Measurements from ENCODE around the gene GNG12. TPM values are rescaled to one million over a fixed set of nuclear protein-coding genes. Genes with fewer than 3 reads are reported as not detected.

GNG12 gene
- total RNA-seq, 1 experiment from 2014 or later: 70.0 TPM

DNA sequence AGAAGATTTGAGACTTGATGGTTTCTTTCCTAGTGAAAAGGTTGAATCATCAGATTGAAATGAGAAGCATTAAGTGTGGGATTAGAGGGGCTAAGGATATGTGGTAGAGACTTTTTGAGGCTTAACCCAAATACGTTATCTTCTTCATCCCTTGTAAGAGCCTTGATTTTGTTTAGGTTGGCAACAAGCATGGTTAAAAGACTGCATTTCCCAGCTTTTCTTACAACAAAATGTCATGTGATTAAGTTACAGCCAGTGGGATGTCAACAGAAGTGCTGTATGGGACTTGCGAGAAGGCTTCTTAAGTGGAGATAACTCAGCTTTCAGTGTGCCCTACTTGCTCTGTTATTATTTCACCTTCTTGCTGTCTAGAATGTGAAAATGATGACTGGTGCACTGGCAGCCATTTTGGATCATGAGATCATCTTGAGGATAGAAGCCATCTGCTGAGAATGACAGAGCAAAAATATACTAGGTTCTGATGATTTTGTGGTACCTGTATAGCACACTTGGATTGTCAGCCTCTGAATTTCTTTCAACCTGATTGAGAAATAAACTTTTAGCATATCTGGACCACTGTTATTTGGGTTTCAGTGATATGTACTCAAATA, 41.3 kb upstream of the GNG12 start:
- Histone ChIP-seq H3K9me3 (ENCODE audit: control insufficient read depth, insufficient read depth, low read depth, low read length) (no peaks in the 10 kb centered on the region), H3K36me3 (ENCODE audit: control insufficient read depth, insufficient read depth, low read length) (no peaks in the 10 kb centered on the region), H3K27me3 (ENCODE audit: control insufficient read depth, insufficient read depth, low read length) (no peaks in the 10 kb centered on the region), H3K4me3 (ENCODE audit: low read depth in 2 of 2, low read length in 2 of 2) (no peak overlapping the region), H3K4me1 (ENCODE audit: control insufficient read depth, insufficient read depth, low read length) (no peaks in the 10 kb centered on the region), H3K27ac (ENCODE audit: low read length) (no peak overlapping the region)
- DNase-seq (ENCODE audit: low read depth, low spot score) (no peak), ATAC-seq (no peak)
- CTCF ChIA-PET: no interaction called here
- intact Hi-C loops (cut with micrococcal nuclease; ENCODE audit: unreplicated experiment): no loop called here
- in situ Hi-C loops (cut with HindIII; ENCODE audit: low pct_unique_long_range_greater_than_20kb, low sequenced_read_pairs): no loop called here
- POLR2A ChIA-PET: no interaction called here
- no TSS peak for BruUV-seq (replicated peaks)
- TF ChIP-seq TCF7L2 (IDR thresholded peaks at IDR 0.05; ENCODE audit: low read depth, low read length): no peak
- no peak for TF ChIP-seq CTCF (IDR thresholded peaks at IDR 0.05)
- TF ChIP-seq POLR2AphosphoS5 (IDR thresholded peaks at IDR 0.05; ENCODE audit: low read depth, low read length): no peak

- Histone ChIP-seq H3K4me3 (ENCODE audit: low read depth in 2 of 2, low read length in 2 of 2) (no peak overlapping the region), H3K27me3 (ENCODE audit: control insufficient read depth, insufficient read depth, low read length) (no peaks in the 10 kb centered on the region), H3K27ac (ENCODE audit: low read length) (no peak overlapping the region), H3K9me3 (ENCODE audit: control insufficient read depth, insufficient read depth, low read depth, low read length) (no peaks in the 10 kb centered on the region), H3K4me1 (ENCODE audit: control insufficient read depth, insufficient read depth, low read length) (no peaks in the 10 kb centered on the region), H3K36me3 (ENCODE audit: control insufficient read depth, insufficient read depth, low read length) (no peaks in the 10 kb centered on the region)
- intact Hi-C loops (cut with micrococcal nuclease; ENCODE audit: unreplicated experiment) (loop anchor here (10.0 kb wide), 1 partner anchor 156 kb away; no protein-coding TSS in a partner anchor), in situ Hi-C loops (cut with HindIII; ENCODE audit: low pct_unique_long_range_greater_than_20kb, low sequenced_read_pairs) (no loop called here)
- CTCF ChIA-PET: no interaction called here
- no peak for DNase-seq (ENCODE audit: low read depth, low spot score)
- BruUV-seq (replicated peaks): no TSS peak
- POLR2A ChIA-PET: no interaction called here
- no peak for TF ChIP-seq TCF7L2 (IDR thresholded peaks at IDR 0.05; ENCODE audit: low read depth, low read length)
- no peak for TF ChIP-seq REST (IDR thresholded peaks at IDR 0.05; ENCODE audit: insufficient read depth in 1 of 2, low read depth in 2 of 2, low read length in 1 of 2)
- no peak for ATAC-seq
These were observed 36.0 kb upstream of the GNG12 start for GRCh38 chr1:67869233-67869632.

DNA sequence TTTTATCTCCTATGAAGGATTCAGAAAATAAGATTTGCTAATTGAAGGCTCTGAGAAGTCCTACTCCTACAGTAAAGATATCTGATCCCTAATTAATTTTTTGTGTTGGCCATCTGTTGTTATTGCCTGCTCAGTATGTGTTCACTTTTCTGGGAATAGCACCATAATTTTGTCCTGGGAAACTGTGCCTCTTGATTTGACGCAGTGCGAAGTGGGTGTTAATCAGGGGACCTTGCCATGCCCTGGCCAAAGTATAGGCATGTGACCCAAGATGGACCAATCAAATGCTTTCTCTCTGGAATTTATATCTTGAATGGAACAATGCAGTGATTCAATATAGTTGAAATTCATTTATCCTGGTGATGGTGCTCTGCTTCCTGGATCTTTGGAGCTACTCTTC, 30.4 kb upstream of the GNG12 start:
- no peak for DNase-seq (ENCODE audit: low read depth, low spot score)
- intact Hi-C loops (cut with micrococcal nuclease; ENCODE audit: unreplicated experiment): loop anchor here (10.0 kb wide), 1 partner anchor 161 kb away; no protein-coding TSS in a partner anchor
- no peaks in the 10 kb centered on the region for H3K9me3 ChIP-seq (ENCODE audit: control insufficient read depth, insufficient read depth, low read depth, low read length)
- no peak overlapping the region for H3K27ac ChIP-seq (ENCODE audit: low read length)
- no peaks in the 10 kb centered on the region for H3K27me3 ChIP-seq (ENCODE audit: control insufficient read depth, insufficient read depth, low read length)
- ATAC-seq: no peak
- CTCF ChIA-PET: no interaction called here
- in situ Hi-C loops (cut with HindIII; ENCODE audit: low pct_unique_long_range_greater_than_20kb, low sequenced_read_pairs): no loop called here
- POLR2A ChIA-PET: no interaction called here
- BruUV-seq (replicated peaks): no TSS peak
- H3K4me1 ChIP-seq (ENCODE audit: control insufficient read depth, insufficient read depth, low read length): no peaks in the 10 kb centered on the region
- TF ChIP-seq REST (IDR thresholded peaks at IDR 0.05; ENCODE audit: insufficient read depth in 1 of 2, low read depth in 2 of 2, low read length in 1 of 2): no peak
- no peak for TF ChIP-seq CTCF (IDR thresholded peaks at IDR 0.05)
- TF ChIP-seq SIN3A (IDR thresholded peaks at IDR 0.05; ENCODE audit: borderline replicate concordance, insufficient read depth, low read depth, low read length): no peak
- TF ChIP-seq POLR2AphosphoS5 (IDR thresholded peaks at IDR 0.05; ENCODE audit: low read depth, low read length): no peak
- TF ChIP-seq TCF7L2 (IDR thresholded peaks at IDR 0.05; ENCODE audit: low read depth, low read length): no peak
- H3K36me3 ChIP-seq (ENCODE audit: control insufficient read depth, insufficient read depth, low read length): no peaks in the 10 kb centered on the region; the same call in 1 of the 2 replicates
- H3K4me3 ChIP-seq (ENCODE audit: low read depth in 2 of 2, low read length in 2 of 2): no peak overlapping the region

All from Panc1 (cell line).